GM19238 (cell line): Measurements from ENCODE around the gene SUSD6.
A peak's percentile ranks its signal among the peaks of the same experiment; 100 is the strongest.
"Not testable (repeated sequence)": the region's sequence is repeated elsewhere in the genome, so short reads cannot be mapped to it uniquely, and the experiment has no call there.

Experiments used
- DNase-seq: peaks from one replicate; pipeline ENCODE4 v3.0.0; 2011; ENCODE audit warnings: low spot score; ENCODE audit not compliant: insufficient read length

Gene SUSD6

DNA sequence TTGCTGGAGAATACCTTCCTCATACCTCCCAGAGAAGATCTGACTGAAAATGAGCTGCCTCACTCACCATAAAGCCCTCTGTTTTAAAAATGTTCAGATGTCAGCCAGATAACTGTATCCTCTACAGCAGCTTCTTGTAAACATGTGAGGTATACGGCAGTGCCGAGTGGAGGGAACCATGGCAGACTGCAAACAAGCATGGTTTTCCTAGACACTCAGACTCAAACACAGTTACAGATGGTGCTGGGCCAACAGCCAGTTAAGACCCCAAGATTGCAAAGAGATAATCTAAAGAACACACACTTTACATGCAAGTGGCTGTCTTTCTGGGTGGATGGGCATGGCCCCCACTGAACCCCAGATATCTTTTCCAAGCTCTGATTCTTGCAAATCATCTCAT lies 20.1 kb upstream of the SUSD6 start:
- no peak for DNase-seq

- peak; percentile 10 for DNase-seq
Observed at GRCh38 chr14:69593018-69593677, 18.2 kb upstream of the SUSD6 start.

DNA sequence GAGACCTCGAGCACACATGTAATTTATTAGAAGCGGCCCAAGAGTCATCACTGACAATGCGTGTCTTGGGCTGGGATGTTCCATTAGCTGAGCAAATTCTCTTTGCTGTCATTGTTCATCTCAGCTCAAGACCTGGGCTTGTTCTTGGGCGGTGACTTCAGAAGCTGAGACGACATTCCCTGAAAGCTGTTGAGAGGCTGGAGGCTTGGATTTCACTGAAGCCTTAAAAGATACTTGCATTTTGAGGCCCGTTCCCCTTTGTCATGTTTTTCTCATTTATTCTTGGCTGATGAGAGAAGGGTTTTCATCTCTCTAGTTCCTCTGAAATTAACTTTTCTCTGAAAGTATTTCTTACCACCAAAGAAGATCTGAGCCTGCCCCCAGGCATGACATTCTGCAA lies 16.6 kb upstream of the SUSD6 start:
- no peak for DNase-seq

DNA sequence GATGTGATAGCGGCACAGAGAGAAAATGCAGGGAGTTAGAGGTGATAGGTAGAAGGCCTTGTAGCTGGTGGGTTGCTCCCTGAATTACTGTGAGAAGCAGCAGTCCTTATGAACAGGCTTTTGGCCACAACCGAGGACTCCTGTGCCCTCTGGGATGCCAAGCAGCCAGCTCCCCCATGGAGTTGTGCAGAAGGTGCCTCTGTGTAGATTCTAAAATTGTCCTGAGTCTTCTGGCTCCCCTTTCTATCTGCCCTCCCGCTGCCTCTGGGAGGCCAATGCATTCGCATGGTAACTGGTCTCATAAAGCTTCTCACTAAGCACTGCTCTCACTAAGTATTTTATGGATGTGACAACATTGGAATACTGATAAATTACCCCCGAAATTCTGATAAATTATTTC lies 16.1 kb upstream of the SUSD6 start:
- DNase-seq: no peak

DNA sequence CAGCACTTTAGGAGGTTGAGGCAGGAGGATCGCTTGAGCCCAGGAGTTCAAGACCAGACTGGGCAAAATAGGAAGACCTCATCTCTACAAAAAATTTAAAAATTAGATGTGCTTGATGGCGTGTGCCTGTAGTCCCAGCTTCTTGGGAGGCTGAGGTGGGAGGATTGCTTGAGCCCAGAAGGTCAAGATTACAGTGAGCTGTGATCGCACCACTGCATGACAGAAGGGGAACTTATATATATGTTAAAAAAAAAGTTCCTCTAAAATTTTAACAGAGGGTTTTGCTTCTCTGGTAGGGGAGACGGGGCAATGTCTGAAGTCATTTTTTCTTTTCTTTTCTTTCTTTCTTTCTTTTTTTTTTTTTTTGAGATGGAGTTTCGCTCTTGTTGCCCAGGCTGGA lies 12.0 kb upstream of the SUSD6 start:
- DNase-seq: not testable (repeated sequence)

DNA sequence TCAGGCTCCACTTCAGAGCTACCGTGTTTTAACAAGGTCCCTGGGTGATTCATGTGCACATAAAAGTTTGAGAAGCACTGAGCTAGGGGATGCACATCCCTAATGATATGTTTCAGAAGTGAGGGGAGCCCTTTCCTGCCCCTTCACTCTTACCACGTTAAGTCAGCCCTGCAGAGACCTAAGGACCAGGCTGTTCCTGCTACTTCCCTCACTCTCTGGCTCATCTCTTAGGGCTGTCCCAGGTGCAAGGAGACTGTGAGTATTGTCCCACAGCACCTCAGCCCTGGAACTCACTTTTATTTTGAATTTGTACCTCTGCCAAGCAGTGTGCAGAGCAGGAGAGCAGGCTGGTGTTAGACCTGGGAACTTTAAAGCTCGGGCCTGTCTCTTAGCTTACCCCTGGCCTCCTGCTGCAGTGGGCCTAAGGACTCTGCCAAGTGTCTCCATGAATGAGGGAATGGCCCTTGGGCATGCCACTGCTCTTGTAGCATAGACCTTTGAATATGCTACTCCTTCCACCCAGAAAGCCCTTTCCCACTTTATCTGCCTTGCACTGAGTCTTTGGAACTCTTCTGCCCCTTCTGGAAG lies 11.0 kb upstream of the SUSD6 start:
- DNase-seq: no peak

- DNase-seq: no peak
Observed at GRCh38 chr14:69605738-69606137, 5.7 kb upstream of the SUSD6 start.

GRCh38 chr14:69606258-69607184 lies 4.9 kb upstream of the SUSD6 start:
- no peak for DNase-seq

DNA sequence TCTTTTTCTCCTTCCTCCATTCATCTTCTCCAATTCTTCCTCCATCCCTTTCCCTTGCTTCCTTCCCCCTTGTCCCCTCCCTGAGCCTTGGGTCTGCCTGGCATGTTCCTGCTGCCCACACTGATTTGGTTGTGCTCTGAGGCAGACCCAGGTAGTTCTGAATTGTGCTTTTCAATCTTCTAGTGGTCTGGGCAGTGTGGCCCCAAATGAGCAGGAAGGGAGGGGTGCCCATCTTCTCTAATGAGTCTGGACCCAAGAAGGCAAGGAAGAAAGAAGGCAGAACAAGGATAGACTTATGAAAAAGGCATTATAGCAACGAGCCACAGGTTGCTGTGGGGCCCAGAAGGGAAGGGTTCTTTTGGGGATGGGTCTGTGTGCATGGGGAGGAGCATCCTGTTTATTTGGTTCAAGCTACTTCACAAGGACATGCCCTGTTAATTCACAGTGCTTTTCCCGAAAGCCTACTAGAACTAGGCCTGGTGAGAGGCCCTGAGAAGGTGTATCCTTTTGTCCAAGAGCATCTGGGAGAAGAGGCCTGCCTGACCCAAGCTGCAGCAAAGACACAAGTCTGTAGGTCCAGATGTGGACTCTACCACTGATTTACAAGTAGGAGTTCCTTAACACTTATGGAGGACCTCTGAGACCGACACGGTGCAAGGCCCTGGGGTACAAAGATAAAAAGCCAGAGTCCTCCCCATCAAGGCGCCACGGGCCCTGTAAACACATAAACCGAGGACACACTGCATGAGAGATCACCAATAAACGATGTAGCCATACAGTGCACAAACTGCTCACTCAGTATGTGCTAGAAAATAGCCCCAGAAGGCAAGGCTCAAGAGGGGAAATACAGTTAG lies 1.1 kb upstream of the SUSD6 start:
- DNase-seq: no peak

DNA sequence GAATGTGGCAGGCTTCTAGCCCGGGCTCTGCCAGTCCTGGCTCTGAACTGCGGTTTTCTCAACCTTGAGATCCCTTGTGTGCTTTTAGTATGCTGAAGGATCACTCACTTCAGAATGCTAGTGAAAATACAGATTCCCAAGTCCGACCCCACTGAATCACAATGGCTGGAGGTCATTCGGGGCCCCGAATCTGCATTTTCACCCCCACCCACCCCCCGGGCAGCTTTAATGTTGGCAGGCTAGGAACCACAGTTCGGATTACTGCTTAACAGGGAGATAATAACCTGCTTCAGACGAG lies 573 bp upstream of the SUSD6 start:
- no peak for DNase-seq

GRCh38 chr14:69612014-69612782 lies 802 bp downstream of the SUSD6 start:
- DNase-seq: no peak

- no peak for DNase-seq
Observed at GRCh38 chr14:69612783-69613130, 1.4 kb downstream of the SUSD6 start.

GRCh38 chr14:69613312-69614073 lies 2.1 kb downstream of the SUSD6 start:
- no peak for DNase-seq

DNA sequence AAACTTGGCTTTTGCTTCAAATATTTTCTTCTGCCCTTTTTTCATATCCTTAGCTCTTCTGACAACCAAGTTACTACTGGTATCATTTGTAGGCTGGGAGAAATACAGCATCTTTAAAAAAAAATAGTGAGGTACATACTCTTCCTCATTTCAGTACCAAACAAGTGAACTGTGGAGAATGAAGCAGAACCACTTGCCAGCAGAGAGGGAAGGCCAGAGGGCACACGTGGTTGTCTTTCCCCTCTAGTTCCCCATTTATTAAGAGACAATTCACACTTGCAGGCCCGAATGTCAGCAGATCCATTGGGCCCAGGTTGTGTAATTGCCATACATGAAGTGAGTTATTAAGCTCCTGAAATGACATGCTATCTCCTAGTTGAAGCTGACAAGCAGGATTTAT lies 3.2 kb downstream of the SUSD6 start:
- no peak for DNase-seq

DNA sequence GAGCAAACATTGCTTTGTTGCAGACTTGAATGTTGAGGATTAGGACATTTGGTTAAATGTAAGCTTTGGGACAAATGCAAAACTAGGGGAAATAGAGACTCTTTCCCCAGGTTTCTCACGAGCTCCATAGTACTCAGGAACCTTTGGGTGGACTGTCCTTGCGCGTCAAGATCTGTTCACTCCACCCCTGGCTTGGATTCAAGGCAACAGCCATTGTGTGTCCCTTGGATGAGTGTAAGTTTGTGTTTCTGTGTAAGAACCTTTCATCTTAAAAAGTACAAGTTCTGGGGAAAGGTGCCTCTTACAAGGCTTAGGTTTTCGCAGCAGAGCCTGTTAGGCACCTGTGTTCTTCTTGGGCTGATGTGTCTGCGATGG lies 3.7 kb downstream of the SUSD6 start:
- DNase-seq: no peak

GRCh38 chr14:69615496-69616407 lies 4.4 kb downstream of the SUSD6 start:
- DNase-seq: peak; percentile 36

- DNase-seq: no peak
Observed at GRCh38 chr14:69616408-69616773, 5.0 kb downstream of the SUSD6 start.

DNA sequence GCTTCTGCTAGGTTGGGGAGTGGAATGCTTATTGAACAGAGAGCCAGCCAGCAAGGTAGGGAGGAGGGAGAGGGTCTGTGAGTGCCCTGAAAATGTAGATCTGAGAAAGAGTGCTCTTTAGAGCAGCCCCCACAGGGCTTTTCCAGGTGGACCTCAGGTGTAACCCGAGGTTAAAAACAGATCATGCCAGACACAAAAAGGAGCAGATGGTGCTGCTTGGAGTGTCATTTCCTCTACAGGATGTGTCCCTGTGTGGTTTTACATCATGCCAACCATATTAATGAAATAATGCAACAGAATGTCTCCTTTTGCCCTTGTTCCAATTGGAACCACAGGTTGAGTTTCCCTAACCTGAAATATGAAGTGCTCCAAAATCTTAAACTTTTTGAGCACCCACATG lies 6.4 kb downstream of the SUSD6 start:
- no peak for DNase-seq

GRCh38 chr14:69619012-69619411 lies 7.6 kb downstream of the SUSD6 start:
- no peak for DNase-seq
